NCI-H82 treated with DMSO at 0.1 percent for 48 hours (cell line): ENCODE measurements around the gene RPRD2.
A peak's percentile ranks its signal among the peaks of the same experiment; 100 is the strongest.

Experiments used
- DNase-seq: peaks from one replicate; lab custom pipeline; 2025; ENCODE audit not compliant: unreplicated experiment; lab: John Stamatoyannopoulos, UW

The RPRD2 gene

GRCh38 chr1:150469291-150469690 lies 105.3 kb downstream of the RPRD2 start:
- DNase-seq: no peak

- DNase-seq: no peak
Observed at GRCh38 chr1:150472601-150473200, 108.8 kb downstream of the RPRD2 start.

GRCh38 chr1:150473659-150474058 lies 109.7 kb downstream of the RPRD2 start:
- peak; percentile 16 for DNase-seq

- DNase-seq: peak; percentile 61
Observed at GRCh38 chr1:150474869-150475268, 110.9 kb downstream of the RPRD2 start.

GRCh38 chr1:150476754-150477153 lies 112.8 kb downstream of the RPRD2 start:
- peak; percentile 87 for DNase-seq

GRCh38 chr1:150477320-150477719 lies 113.4 kb downstream of the RPRD2 start:
- DNase-seq: peak; percentile 53

- no peak for DNase-seq
Observed at GRCh38 chr1:150477733-150478132, 113.8 kb downstream of the RPRD2 start.

DNA sequence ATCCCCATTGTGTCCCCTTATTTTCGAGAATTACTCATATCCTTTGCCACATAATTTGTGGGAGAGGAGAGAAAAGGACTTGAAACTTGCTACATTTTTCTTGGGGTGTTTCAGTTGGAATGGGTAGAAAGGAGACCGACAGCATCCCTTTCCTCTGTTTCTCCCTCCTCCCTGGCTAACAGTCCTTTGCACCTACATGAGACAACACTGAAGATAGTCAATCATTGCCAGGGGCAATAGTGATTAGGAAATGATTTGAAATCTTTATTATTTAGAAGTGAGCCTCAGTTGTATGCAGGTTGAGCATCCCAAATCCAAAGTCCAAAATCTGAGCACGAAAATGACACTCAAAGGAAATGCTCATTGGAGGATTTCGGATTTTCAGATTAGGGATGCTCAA lies 115.4 kb downstream of the RPRD2 start:
- no peak for DNase-seq

GRCh38 chr1:150479927-150480352 lies 116.0 kb downstream of the RPRD2 start:
- DNase-seq: no peak

- no peak for DNase-seq
Observed at GRCh38 chr1:150484431-150484830, 120.5 kb downstream of the RPRD2 start.

DNA sequence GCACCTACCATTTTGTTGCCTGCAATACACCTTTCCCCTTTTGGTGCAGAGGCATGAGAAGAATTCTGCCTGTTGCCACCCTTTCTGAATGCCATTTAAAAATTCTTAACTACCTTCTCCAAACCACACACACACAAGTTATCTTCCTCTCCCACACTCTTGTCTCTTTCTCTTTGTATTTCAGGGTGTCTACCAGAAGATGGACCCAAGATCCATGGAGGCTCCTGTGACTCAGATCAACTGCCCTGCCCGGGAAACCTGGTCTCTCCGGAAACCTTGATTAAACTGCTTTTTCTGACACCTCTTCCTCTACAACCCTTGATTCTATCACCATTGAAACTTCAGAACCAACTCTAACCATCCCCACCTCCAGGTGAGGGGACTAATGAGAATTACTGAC lies 120.9 kb downstream of the RPRD2 start:
- no peak for DNase-seq

GRCh38 chr1:150486966-150487762 lies 123.2 kb downstream of the RPRD2 start, which contains the start of gene TARS2:
Gene TARS2 (plus strand): TSS chr1:150487419. CDS start chr1:150487451, 32 bp downstream.
- DNase-seq: peak; percentile 99

- no peak for DNase-seq
Observed at GRCh38 chr1:150487763-150488115, 123.8 kb downstream of the RPRD2 start.

GRCh38 chr1:150493175-150493574 lies 129.2 kb downstream of the RPRD2 start:
- DNase-seq: no peak

GRCh38 chr1:150498342-150498741 lies 134.4 kb downstream of the RPRD2 start:
- no peak for DNase-seq

- DNase-seq: no peak
Observed at GRCh38 chr1:150505431-150505830, 141.5 kb downstream of the RPRD2 start.

- no peak for DNase-seq
Observed at GRCh38 chr1:150507912-150508864, 144.2 kb downstream of the RPRD2 start, which contains the start of gene ECM1. Gene ECM1 (plus strand): TSS chr1:150508109. CDS start chr1:150508210, 101 bp downstream.

- no peak for DNase-seq
Observed at GRCh38 chr1:150508982-150509381, 145.0 kb downstream of the RPRD2 start.

DNA sequence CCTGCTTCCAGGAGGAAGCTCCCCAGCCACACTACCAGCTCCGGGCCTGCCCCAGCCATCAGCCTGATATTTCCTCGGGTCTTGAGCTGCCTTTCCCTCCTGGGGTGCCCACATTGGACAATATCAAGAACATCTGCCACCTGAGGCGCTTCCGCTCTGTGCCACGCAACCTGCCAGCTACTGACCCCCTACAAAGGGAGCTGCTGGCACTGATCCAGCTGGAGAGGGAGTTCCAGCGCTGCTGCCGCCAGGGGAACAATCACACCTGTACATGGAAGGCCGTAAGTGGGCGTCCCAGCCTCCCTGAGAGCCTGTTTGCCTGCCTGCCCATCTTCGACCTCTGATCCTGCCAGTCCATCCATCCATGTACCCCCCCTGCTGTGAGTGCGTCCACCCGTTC lies 147.6 kb downstream of the RPRD2 start:
- DNase-seq: no peak

DNA sequence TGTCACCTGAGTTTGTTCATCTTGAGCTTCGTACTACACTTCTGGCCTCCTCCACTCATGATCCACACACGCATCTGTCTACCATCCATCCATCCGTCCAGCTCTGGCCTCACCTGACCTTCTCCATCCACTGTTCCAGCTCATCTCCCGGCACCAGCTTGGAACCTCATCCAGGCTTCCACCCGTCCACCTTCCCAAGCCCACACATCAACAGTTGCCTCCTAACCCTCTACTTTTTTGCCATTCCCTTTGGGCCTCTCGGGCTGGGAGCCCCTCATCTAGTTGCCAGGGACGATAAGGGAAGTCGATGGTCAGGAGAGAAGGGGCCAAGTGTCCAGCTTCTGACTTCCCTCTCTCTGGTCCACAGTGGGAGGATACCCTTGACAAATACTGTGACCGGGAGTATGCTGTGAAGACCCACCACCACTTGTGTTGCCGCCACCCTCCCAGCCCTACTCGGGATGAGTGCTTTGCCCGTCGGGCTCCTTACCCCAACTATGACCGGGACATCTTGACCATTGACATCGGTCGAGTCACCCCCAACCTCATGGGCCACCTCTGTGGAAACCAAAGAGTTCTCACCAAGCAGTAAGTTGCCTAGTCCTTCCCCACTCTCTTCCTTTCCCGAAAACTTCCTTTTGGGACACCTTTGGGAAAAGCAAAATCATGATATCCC lies 148.2 kb downstream of the RPRD2 start:
- DNase-seq: no peak

GRCh38 chr1:150512846-150513245 lies 148.9 kb downstream of the RPRD2 start:
- no peak for DNase-seq
